HG03457 (cell line): ENCODE measurements around the gene DCAF8L2.
"Not testable (repeated sequence)": the region's sequence is repeated elsewhere in the genome, so short reads cannot be mapped to it uniquely, and the experiment has no call there.

Experiments
- ATAC-seq: cut with Tn5 transposase; IDR thresholded peaks from one replicate; pipeline ENCODE4 v1.9.1; 2021; ENCODE audit warnings: moderate number of reproducible peaks; ENCODE audit not compliant: unreplicated experiment

DCAF8L2 gene

DNA sequence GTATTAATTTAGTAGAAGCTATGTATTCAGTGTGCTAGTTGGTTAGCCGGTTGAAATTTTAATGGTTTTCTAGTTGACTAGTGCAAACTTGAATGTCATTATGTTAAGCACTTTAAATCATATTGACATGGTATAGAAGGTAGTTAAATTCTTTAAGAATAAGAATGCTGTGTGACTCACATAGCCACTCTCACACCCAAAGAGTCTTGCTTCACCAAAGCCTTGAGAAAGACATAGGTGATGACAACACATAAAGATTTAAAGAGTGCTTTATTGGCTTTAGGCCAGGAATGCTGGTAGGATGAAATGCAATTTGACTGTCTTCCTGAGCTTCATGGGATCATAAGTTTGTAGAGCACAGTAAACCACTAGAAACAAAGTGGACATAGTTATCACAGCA is 85.3 kb downstream of the DCAF8L2 start:
- no peak for ATAC-seq

DNA sequence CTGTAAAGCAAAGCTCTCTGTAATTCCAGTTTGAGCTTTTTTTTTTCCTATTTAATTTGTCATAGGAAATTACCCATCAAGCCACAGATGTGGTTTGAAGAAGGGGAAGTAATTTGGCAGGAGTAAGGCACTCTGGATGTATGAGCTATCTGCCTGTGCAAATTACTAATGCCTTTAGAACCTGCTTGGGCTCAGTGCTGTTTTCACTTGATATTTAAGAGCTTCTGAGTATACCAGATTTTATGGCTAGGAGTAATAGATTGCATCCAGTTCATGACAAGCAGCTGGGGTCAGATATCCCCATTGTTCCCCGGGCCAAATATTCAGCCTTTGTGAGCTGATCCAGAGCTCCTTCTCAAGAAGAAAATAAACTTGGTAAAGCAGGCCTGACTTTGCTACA is 89.1 kb downstream of the DCAF8L2 start:
- no peak for ATAC-seq

DNA sequence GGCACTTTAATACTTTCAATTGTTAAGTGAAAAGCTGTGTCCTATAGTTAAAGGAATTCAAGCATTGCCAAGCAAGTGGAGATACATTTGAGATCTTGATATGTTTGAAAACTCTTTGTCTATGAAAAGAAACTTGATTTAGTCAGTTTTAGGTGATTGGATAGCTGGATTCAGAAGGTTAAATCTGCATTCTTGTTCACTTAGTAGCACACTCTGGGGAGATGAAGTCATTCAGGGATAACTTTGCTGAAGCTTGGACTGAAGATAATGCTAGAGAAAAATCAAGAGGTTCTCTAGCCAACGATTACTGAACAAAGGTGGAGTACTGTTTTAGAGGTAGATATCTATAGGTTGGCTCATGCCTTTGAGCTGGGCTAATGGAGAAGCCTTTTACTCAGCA is 90.6 kb downstream of the DCAF8L2 start:
- no peak for ATAC-seq

DNA sequence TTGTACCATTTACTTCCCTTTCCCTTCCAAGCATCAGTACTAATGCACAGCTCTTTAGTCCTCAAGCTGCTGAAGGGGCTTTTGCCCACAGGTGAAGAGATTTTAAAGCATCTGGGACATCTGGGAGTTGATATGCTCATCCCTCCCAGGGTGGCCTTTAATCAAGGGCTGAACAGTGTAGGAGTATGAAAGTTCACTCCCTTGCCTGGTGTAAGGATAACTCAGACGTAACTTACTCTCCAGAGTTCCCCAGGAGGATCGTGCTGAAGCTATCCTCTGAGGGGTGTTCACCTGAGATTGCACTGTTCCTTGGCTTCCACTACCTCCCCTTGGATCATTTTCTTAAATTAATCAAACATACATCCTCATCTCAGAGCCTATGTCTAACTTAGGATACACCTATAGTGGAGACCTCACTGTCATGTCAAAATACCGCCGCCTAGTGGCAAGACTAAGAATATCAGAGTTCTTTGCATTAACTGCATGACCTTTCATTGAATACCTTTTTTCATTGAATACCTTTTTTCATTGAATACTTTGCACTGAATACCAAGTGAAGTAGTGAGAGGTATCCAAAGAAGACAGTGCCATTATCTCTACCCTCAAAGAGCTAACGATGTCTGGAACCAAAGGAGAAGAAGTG is 93.5 kb downstream of the DCAF8L2 start:
- ATAC-seq: not testable (repeated sequence)

DNA sequence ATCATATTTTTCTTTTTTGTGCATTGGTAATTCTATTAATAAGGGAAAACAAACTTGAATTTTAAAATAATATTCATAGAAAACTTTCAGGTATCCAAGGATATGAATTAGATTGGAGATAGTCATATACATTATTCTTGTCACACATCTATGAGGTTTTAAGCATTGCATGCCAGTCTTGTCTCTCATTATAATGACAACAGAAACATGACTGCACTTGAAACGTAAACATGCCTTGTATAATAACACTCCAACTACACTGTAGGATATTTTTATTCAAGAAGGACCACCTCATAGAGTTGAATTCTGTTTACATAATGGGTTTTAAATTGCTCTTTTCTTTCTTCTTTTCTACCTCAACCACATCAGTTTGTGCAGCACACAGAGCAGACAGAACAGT is 104.5 kb downstream of the DCAF8L2 start:
- ATAC-seq: no peak

DNA sequence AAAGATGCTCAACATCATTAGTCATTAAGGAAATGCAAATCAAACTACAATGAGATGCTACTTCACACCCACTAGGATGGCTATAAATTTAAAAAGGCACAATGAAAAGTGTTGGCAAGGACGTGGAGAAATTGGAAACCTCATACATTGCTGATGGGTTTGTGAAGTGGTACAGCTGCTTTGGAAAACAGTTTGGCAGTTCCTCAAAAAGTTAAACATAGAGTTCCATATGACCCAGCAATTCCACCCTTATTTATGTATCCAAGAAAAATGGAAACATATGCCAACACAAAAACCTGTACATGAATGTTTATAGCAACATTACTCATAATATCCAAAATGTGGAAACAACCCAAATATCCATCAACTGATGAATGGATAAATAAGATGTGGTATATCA is 116.4 kb downstream of the DCAF8L2 start:
- no peak for ATAC-seq

DNA sequence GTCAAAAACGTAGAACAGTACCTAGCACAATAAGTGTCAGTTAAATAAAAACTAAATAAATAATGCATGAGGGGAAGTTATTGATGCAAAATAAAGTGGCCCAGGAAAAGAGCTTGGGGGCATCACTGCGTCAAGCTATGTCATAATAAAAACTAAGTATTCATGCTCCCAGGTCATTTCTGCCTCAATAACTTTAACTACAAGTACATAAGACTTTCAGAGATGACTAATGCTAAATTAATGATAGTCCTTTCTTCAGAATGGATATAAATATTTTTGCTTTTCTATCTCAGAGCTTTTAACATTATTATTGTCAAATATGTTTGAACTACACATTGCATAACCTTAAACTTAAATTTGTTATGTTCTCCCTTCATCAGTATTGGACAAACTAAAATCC is 125.5 kb downstream of the DCAF8L2 start:
- ATAC-seq: no peak

DNA sequence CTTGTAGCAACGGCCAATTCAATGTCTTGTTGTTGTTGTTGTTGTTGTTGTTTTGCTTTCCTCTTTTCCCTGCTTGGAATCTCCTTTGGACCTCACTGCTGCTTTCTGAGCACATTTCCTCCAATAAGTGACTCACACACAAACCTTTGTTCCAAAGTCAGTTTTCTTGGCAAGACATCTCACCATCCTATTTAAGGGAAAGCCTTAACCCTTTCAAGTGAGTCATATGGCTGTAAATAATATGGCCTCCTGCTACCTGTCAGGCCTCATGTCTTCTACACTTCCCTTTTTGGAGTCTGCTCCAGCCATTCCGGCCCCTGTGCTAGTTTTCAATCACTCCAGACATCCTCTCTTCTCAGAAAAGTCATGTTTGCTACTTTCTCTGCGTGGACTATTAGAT is 138.1 kb downstream of the DCAF8L2 start:
- no peak for ATAC-seq

DNA sequence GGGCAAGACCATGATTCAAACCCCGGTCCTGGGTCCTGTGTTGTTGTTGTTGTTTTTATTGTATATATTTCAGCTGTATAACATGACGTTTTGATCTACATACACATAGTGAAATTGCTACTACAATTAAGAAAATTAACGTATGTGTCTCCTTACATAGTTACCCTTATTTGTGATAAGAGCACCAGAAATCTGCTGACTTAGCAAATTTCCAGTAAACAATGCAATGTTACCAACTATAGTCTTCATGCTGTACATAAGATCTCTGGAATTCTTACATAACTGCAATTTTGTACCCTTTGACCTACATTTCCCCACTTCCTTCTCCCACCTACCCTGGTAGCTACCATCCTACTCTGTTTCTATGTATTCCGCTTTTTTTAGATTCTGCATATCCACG is 141.8 kb downstream of the DCAF8L2 start:
- ATAC-seq: no peak

DNA sequence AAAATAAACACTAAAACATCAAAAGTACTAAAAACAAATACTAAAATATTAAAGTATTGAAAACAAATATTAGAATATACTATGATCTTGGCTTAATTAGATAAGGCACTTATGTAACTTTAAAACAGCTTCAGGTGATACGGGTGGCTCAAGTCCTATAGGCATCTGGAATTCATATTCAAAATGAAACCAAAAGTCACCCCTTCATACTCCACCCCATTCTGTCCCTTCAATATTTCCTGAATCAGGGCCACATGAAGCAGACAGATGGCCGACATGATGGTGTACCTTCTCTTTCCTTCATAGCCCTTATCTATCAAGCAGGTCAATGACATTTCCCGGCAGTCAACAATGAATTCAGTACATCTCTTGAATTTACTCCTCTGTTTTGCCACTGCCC is 145.8 kb downstream of the DCAF8L2 start:
- ATAC-seq: no peak

DNA sequence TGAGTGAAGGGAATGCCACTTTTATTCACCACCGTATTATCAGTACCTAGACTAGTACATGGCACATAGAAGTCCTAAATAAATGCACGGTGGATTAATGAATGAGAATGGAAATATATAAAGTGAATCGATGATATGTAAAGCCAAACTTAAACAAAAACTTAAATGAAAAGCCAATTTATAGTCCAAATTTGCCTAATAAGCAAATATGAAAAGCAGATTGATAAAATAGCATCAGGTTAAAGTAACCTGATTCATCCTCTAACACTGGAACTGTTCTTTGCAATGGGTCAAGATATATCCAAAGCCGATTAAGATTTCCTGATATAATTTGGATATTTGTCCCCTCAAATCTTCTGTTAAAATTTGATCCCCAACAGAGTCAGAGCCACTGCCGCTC is 150.8 kb downstream of the DCAF8L2 start:
- ATAC-seq: no peak

DNA sequence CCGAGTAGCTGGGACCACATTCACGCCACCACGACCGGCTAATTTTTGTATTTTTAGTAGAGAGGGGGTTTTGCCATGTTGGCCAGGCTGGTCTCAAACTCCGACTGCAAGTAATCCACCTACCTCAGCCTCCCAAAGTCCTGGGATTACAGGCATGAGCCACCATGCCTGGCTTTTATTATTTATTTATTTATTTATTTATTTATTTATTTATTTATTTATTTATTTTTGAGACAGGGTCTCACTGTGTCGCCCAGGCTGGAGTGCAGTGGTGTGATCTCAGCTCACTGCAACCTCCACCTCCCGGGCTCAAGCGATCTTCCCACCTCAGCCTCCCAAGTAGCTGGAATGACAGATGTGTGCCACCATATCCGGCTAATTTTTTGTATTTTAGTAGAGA is 153.4 kb downstream of the DCAF8L2 start:
- not testable (repeated sequence) for ATAC-seq

DNA sequence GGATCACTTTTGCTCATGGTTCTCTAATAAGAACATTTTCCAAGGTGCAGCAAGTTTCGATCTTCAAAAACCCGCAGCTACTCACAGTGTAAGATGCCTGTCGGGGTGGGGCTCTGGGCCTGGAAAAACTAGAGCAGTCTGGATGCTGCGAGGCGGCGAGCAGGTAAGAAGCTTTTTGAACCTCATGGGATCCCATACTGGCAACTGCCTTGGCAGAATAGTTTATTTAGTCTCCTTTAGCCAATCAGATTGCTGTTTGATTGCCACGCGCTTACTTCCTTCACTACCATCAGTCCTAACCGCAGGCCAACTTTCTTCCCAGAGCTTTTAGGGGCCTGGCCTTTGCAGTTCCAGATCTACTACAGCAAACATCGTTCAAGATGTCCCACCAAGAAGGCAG is 156.4 kb downstream of the DCAF8L2 start:
- ATAC-seq: no peak

DNA sequence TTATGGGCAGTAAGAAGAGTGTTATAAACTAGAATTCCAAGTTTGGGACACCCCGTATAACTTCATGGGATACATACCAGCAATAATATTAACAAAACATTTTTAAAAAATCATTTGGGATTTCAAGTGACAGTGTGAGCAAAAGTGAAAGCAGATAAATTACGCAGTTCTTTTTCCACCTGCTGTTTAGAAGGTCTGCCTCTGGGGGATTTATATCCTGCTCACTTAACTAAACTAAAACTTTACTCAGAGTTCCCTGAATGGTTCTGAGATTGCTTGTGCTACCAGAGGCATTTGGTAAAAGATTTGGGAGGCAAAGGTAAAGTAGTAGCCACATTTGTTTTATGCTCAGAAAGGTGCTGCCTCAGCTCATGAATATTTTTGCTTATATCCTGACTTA is 160.2 kb downstream of the DCAF8L2 start:
- not testable (repeated sequence) for ATAC-seq

DNA sequence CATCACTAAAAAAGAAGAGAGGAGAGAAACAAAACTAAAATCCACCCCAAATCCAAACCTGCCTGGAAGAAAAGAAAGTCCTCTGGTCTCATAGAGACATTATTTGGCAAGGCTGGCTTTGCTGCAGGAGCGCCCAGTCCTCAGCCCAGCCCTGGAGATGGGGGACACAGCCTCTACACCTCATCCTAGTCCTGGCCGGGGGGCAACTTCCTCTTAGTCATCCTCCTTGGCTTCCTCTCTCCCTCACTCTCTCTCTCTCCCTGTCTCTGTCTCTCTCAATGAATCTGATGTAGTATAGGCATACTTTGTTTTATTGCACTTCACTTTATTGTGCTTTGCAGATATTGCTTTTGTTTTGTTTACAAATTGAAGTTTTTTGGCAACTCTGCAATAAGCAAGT is 161.8 kb downstream of the DCAF8L2 start:
- no peak for ATAC-seq

DNA sequence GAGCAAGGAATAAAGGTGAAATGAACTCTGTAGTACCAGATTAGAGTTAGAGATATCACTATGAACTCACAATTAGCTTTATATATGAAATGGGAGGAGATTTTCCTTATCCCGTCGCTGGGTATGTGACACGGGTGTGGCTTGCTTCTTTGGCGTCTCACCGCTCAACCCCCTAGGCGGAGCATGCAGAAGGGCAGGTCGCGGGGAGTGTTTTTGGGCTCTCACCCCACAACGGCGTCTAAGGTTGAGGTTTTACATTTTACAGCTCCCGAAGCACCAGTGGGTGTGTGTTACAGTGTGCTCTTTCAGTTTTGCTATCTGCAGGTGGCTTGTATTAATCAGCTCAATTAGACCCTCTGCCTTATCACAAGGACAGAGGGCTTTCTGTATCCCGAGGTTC is 175.6 kb downstream of the DCAF8L2 start:
- no peak for ATAC-seq

DNA sequence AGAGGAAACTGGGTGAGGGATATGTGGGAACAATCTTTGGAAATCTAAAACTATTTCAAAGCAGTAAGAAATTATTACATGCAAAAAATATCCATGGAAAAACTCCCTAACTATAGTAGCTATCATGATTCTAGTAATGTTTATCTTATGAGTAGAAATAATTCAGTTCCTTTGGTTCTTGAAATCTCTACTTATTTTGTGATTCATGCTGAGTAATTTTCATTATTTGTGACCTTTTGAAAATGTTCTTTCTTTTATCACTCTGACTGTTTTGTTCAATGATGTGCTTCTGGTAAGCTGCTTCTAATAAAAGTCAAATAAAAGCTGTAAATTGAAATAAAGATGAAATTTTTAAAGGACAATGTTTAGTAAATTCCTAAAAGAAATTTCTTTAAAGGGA is 177.2 kb downstream of the DCAF8L2 start:
- ATAC-seq: no peak

DNA sequence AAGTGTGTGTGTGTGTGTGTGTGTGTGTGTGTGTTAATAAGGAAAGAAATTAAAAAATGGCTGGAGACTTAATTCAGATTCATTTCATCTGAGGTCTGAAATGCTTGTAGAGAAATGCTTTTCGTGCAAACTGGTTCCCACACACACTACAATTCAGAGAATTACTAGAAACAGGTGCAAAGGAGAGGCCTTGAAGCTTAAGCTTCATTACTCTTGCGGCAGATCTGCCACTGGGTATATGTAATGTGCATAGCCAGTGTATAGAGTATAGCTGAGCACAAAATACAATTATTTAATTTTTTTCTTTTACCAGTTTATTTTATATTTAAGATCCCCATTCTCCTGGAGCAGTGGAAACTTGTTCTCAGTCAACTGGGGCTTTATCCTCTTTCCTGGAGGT is 185.8 kb downstream of the DCAF8L2 start:
- ATAC-seq: no peak

DNA sequence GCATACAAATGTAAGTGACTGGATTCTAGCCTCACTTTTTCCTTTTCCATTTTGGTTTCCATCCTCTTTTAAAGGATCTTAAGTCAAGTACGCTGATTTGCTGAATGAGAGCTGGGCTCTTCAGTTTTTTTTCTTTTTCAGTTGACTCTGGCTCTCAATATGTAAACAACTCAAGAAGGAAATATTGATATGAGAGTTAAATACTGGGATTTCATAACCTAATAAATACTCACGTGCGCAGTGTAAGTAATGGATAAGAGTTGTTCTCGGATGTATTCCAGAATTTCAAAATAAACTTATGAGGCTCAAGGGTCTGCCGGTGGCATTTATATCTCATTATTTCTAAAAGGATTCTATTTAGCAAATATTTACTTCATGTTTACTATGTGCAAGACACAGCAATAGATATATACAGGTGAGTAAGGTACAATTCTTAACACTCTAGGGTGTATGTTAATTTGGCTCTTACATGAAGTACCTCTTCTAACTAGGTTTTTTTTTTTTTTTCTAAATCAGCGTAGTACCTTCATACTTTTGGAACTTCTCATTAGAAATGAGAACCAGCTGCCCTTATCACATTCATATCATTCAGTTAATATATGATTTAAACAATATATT is 206.6 kb downstream of the DCAF8L2 start:
- ATAC-seq: no peak

DNA sequence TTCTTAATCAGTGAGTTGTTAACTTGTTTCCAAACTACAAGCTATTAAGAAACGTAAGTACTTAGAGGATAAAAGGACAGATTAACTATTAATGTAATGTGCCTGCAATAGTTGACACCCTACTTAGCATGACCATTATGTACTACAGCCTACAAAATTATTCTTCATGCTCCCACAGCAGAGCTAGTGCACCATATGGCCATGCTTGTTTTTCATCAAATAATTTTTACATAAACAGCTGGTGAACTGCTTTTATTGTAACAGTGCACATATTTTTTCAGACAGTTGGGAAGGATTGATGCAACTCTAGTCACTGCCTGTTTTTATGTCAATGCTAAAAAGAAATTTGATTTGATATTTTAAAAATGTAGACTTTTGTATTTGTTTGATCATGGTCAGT is 207.4 kb downstream of the DCAF8L2 start:
- ATAC-seq: no peak
